Gastroesophageal sphincter (tissue), 3 donors: Measurements from ENCODE around the gene SPAG16.

Experiments used
- POLR2A ChIP-seq, 2 donors: fragments of 450-650 bp; IDR thresholded peaks; one replicate each; pipeline ENCODE4 v1.6.1; 2017; ENCODE audit warnings: antibody characterized with exemption in 2 of 2, mild to moderate bottlenecking in 2 of 2, moderate library complexity in 1 of 2
- POLR2AphosphoS5 ChIP-seq: sonication (generic); formaldehyde crosslinking; IDR thresholded peaks from one replicate; pipeline ENCODE4 v1.6.1; 2017; ENCODE audit warnings: antibody characterized with exemption
- TF ChIP-seq, protein P1 (sequence below), 4 experiments: fragments of 200-600 bp in 2 of 4; fragments of 450-650 bp in 2 of 4; sonication (generic) in 1 of 4; IDR thresholded peaks; one replicate each; pipeline ENCODE4 v1.5.1; 2017 to 2019; ENCODE audit warnings: antibody characterized with exemption in 4 of 4, mild to moderate bottlenecking in 2 of 4, moderate library complexity in 2 of 4

- TF ChIP-seq, protein P1, sequence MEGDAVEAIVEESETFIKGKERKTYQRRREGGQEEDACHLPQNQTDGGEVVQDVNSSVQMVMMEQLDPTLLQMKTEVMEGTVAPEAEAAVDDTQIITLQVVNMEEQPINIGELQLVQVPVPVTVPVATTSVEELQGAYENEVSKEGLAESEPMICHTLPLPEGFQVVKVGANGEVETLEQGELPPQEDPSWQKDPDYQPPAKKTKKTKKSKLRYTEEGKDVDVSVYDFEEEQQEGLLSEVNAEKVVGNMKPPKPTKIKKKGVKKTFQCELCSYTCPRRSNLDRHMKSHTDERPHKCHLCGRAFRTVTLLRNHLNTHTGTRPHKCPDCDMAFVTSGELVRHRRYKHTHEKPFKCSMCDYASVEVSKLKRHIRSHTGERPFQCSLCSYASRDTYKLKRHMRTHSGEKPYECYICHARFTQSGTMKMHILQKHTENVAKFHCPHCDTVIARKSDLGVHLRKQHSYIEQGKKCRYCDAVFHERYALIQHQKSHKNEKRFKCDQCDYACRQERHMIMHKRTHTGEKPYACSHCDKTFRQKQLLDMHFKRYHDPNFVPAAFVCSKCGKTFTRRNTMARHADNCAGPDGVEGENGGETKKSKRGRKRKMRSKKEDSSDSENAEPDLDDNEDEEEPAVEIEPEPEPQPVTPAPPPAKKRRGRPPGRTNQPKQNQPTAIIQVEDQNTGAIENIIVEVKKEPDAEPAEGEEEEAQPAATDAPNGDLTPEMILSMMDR (IDR thresholded peaks at IDR 0.05), result no peak
- TF ChIP-seq POLR2AphosphoS5 (no peak), POLR2A (IDR thresholded peaks at IDR 0.05) (no peak)
Observed at GRCh38 chr2:213751446-213751845, 467.2 kb downstream of the SPAG16 start.
